Caco-2 (cell line): ENCODE data around the gene GSPT2. TPM values are rescaled to one million over a fixed set of nuclear protein-coding genes. Genes with fewer than 3 reads are reported as not detected.

Source experiments
- BruUV-seq: library from RNA; stranded (reverse); fragments of 400-500 nt; replicated peaks from 2 replicates; lab custom pipeline; 2021; lab: Mats Ljungman, UMichigan
- CTCF ChIA-PET: fragments of 300-600 bp; sonication (Branson Sonifier 250); formaldehyde crosslinking; loops from one replicate; lab custom pipeline; 2022; ENCODE audit warnings: antibody characterized with exemption; lab: Charles Lee
- POLR2A ChIA-PET: fragments of 300-600 bp; sonication (Branson Sonifier 250); formaldehyde crosslinking; loops from one replicate; lab custom pipeline; 2022; ENCODE audit warnings: antibody characterized with exemption; lab: Charles Lee
- DNase-seq, 2 experiments: peaks; one replicate each; pipeline versions ENCODE4 v3.0.0 to v3.0.0-alpha.2; 2020 to 2022
- H3K27me3 ChIP-seq: replicated peaks from 2 replicates; pipeline ENCODE4 v1.6.0; 2011; ENCODE audit warnings: low read length; ENCODE audit not compliant: control insufficient read depth, insufficient read depth
- H3K36me3 ChIP-seq: 2 replicates; pipeline ENCODE4 v1.5.1; 2011; ENCODE audit warnings: low read length; ENCODE audit not compliant: control insufficient read depth, insufficient read depth
- H3K4me1 ChIP-seq: fragments of 250-450 bp; sonication (Bioruptor Pico); 2 replicates; pipeline ENCODE4 v1.5.1; 2020; ENCODE audit warnings: mild to moderate bottlenecking
- H3K4me3 ChIP-seq: 2 replicates; pipeline ENCODE4 v1.5.1; 2011; ENCODE audit warnings: low read depth, mild to moderate bottlenecking, control low read depth, low read length
- H3K9me3 ChIP-seq: fragments of 250-450 bp; sonication (Bioruptor Pico); 2 replicates; pipeline ENCODE4 v1.5.1; 2020; ENCODE audit warnings: mild to moderate bottlenecking, moderate library complexity
- H3K27ac Mint-ChIP-seq: one replicate; pipeline ENCODE4 v1.8.0; 2022; ENCODE audit warnings: mixed read lengths; ENCODE audit not compliant: unreplicated experiment
- H3K27me3 Mint-ChIP-seq: one replicate; pipeline ENCODE4 v1.8.0; 2022; ENCODE audit warnings: mixed read lengths; ENCODE audit not compliant: insufficient read depth, unreplicated experiment
- H3K36me3 Mint-ChIP-seq: one replicate; pipeline ENCODE4 v1.8.0; 2022; ENCODE audit warnings: mild to moderate bottlenecking, mixed read lengths; ENCODE audit not compliant: insufficient read depth, unreplicated experiment
- H3K4me1 Mint-ChIP-seq: one replicate; pipeline ENCODE4 v1.8.0; 2022; ENCODE audit warnings: low read depth, mixed read lengths; ENCODE audit not compliant: unreplicated experiment
- H3K4me3 Mint-ChIP-seq: one replicate; pipeline ENCODE4 v1.8.0; 2022; ENCODE audit warnings: mild to moderate bottlenecking, moderate library complexity, mixed read lengths; ENCODE audit not compliant: unreplicated experiment
- H3K9me3 Mint-ChIP-seq: one replicate; pipeline ENCODE4 v1.8.0; 2022; ENCODE audit warnings: mixed read lengths; ENCODE audit not compliant: unreplicated experiment
- intact Hi-C: fragments of 100-400 bp; cut with micrococcal nuclease; formaldehyde crosslinking; loops from one replicate; pipeline ENCODE4 v1.10.0; 2022; ENCODE audit not compliant: unreplicated experiment
- total RNA-seq: library from RNA; stranded (reverse); gene quantifications from 2 replicates; pipeline ENCODE4 v1.2.3, GENCODE V29; 2022
- TF ChIP-seq, protein P1 (sequence below), 2 experiments: fragments of 200-600 bp in 1 of 2; IDR thresholded peaks; 1 replicate in 1 of 2; 2 replicates in 1 of 2; pipeline versions ENCODE4 v1.5.1 to v1.8.0; 2011 to 2022; ENCODE audit warnings: antibody characterized with exemption in 1 of 2, control low read depth in 1 of 2, inconsistent platforms in 1 of 2, low read depth in 1 of 2, low read length in 1 of 2, mild to moderate bottlenecking in 1 of 2, moderate library complexity in 1 of 2; ENCODE audit not compliant: insufficient read depth in 1 of 2, severe bottlenecking in 1 of 2, unreplicated experiment in 1 of 2

GSPT2 gene
- total RNA-seq, 1 experiment from 2014 or later, result 7.3 TPM

DNA sequence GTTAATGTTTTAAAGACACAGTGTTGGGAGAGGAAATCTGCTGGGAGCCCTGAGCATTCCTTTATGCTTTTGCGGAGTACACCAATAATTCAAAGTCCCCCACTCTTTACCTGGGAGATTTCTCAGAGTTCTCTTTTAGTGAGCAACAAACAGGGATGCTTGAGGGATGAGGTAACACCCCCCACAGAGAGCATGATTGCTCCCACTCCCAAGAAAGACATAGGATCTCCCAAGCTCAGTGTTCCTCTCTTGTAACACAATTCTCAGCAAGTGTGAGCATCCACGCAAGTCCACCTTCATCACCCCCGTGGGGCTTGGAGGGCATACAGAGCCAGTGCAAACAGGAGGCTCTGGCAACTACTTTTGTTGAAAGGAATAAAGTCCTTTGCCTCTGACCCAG is 36.1 kb downstream of the GSPT2 start:
- H3K4me3 Mint-ChIP-seq, result no peak overlapping the region
- ChIA-PET CTCF (no interaction called here), POLR2A (no interaction called here)
- no peaks in the 10 kb centered on the region for H3K27me3 ChIP-seq
- H3K4me1 Mint-ChIP-seq, result no peaks in the 10 kb centered on the region
- no peaks in the 10 kb centered on the region for H3K9me3 Mint-ChIP-seq
- TF ChIP-seq, protein P1, sequence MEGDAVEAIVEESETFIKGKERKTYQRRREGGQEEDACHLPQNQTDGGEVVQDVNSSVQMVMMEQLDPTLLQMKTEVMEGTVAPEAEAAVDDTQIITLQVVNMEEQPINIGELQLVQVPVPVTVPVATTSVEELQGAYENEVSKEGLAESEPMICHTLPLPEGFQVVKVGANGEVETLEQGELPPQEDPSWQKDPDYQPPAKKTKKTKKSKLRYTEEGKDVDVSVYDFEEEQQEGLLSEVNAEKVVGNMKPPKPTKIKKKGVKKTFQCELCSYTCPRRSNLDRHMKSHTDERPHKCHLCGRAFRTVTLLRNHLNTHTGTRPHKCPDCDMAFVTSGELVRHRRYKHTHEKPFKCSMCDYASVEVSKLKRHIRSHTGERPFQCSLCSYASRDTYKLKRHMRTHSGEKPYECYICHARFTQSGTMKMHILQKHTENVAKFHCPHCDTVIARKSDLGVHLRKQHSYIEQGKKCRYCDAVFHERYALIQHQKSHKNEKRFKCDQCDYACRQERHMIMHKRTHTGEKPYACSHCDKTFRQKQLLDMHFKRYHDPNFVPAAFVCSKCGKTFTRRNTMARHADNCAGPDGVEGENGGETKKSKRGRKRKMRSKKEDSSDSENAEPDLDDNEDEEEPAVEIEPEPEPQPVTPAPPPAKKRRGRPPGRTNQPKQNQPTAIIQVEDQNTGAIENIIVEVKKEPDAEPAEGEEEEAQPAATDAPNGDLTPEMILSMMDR (IDR thresholded peaks at IDR 0.05; ENCODE audit: insufficient read depth in 1 of 2, low read depth in 1 of 2, low read length in 1 of 2, severe bottlenecking in 1 of 2, unreplicated experiment in 1 of 2), result no peak
- intact Hi-C loops, result no loop called here
- H3K9me3 ChIP-seq, result no peaks in the 10 kb centered on the region
- H3K4me3 ChIP-seq, result no peak overlapping the region
- no peak overlapping the region for H3K27ac Mint-ChIP-seq
- no TSS peak for BruUV-seq
- H3K27me3 Mint-ChIP-seq, result no peaks in the 10 kb centered on the region
- no peaks in the 10 kb centered on the region for H3K36me3 ChIP-seq
- no peaks in the 10 kb centered on the region for H3K36me3 Mint-ChIP-seq
- no peaks in the 10 kb centered on the region for H3K4me1 ChIP-seq
- DNase-seq, result no peak

DNA sequence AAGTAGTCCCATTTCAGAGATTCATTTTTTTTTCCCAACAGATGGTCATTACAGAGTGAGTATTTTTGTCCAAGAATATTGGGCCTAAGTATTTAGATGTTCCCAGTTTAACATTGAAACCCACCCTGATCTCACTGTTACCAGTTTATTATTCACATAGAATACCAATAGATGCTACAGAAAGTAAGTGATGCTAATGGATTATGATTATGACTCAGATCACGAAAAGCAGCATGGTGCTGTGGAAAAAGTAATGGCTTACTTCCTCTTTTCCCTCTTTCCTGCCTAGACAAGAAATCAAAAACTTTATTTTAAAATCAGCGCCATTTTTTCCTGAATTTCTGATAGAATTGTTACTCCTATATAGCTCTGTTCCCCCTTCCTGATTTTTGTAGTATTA is 51.9 kb downstream of the GSPT2 start:
- POLR2A ChIA-PET, result no interaction called here
- H3K36me3 ChIP-seq, result no peaks in the 10 kb centered on the region
- TF ChIP-seq, protein P1 (IDR thresholded peaks at IDR 0.05; ENCODE audit: insufficient read depth in 1 of 2, low read depth in 1 of 2, low read length in 1 of 2, severe bottlenecking in 1 of 2, unreplicated experiment in 1 of 2), result no peak
- Mint-ChIP-seq H3K9me3 (peaks cover 7% of the 10 kb centered on the region), H3K27me3 (peaks cover 3% of the 10 kb centered on the region), H3K4me1 (no peaks in the 10 kb centered on the region), H3K27ac (no peak overlapping the region), H3K4me3 (no peak overlapping the region), H3K36me3 (peaks cover 5% of the 10 kb centered on the region)
- H3K4me3 ChIP-seq, result no peak overlapping the region
- no peaks in the 10 kb centered on the region for H3K4me1 ChIP-seq
- CTCF ChIA-PET, result no interaction called here
- no peaks in the 10 kb centered on the region for H3K27me3 ChIP-seq
- intact Hi-C loops, result no loop called here
- DNase-seq, result no peak
- no peaks in the 10 kb centered on the region for H3K9me3 ChIP-seq
- no TSS peak for BruUV-seq

Other genes starting within 250 kb of the GSPT2 start
- not detected in 2 replicates for gene NUDT11, start 246.8 kb upstream of the GSPT2 start, total RNA-seq
- gene CENPVL3, start 124.5 kb upstream of the GSPT2 start, total RNA-seq, result not detected in 2 replicates
- not detected in 2 replicates for gene CENPVL2, start 60.6 kb upstream of the GSPT2 start, total RNA-seq
- not detected in 2 replicates for gene CENPVL1, start 32.9 kb upstream of the GSPT2 start, total RNA-seq
- 163 and 174 TPM in 2 replicates for gene MAGED1, start 150.2 kb downstream of the GSPT2 start, total RNA-seq